ENCODE data around the gene VEGFB. TPM values are rescaled to one million over a fixed set of nuclear protein-coding genes. Genes with fewer than 3 reads are reported as not detected.
A peak's percentile ranks its signal among the peaks of the same experiment; 100 is the strongest.

Gene VEGFB
- total and polyA plus RNA-seq, 2 of the 8 experiments (the other 6 are each of a cell fraction or from before 2014, with no cell fraction given): 9.3 to 49.6 TPM

- TF ChIP-seq TCF12 (IDR thresholded peaks at IDR 0.05; ENCODE audit: low read depth, low read length): peak; percentile 69; the same call in 1 of the 2 replicates
- 0 out of 4 replicates have a peak, but pooled peaks of 1 of the 2 experiments have one; percentile 49 for TF ChIP-seq HDAC2 (IDR thresholded peaks at IDR 0.05; ENCODE audit: borderline replicate concordance in 1 of 2, low read depth in 2 of 2, low read length in 2 of 2)
- no peak for TF ChIP-seq MAFK (IDR thresholded peaks at IDR 0.05; ENCODE audit: low read depth, low read length)
- no peak for TF ChIP-seq RXRA (IDR thresholded peaks at IDR 0.05; ENCODE audit: insufficient read depth, low read depth, low read length)
- 0 out of 2 replicates have a peak, but pooled peaks have one; percentile 28 for TF ChIP-seq CREB1 (IDR thresholded peaks at IDR 0.05)
- TF ChIP-seq MAX (IDR thresholded peaks at IDR 0.05): no peak
- no peak for TF ChIP-seq CEBPB (IDR thresholded peaks at IDR 0.05; ENCODE audit: low read depth, low read length)
- TF ChIP-seq POLR2AphosphoS5 (IDR thresholded peaks at IDR 0.05; ENCODE audit: low read depth, low read length): no peak
- peak; percentile 52 for TF ChIP-seq NANOG (IDR thresholded peaks at IDR 0.05; ENCODE audit: insufficient read depth, low read depth, low read length, poor library complexity, severe bottlenecking)
- no peak for TF ChIP-seq USF2 (IDR thresholded peaks at IDR 0.05; ENCODE audit: low read length)
- no peak for TF ChIP-seq SP2 (IDR thresholded peaks at IDR 0.05; ENCODE audit: low read length)
- TF ChIP-seq POLR2A (IDR thresholded peaks at IDR 0.05; ENCODE audit: control extremely low read depth in 1 of 2, low read depth in 2 of 2, low read length in 2 of 2): peak in 1 of 2 experiments; percentile 40; a peak in 2 of 3 replicates
- TF ChIP-seq BCL11A (IDR thresholded peaks at IDR 0.05; ENCODE audit: low read depth in 2 of 2, low read length in 2 of 2): no peak
- no peak for TF ChIP-seq RFX5 (IDR thresholded peaks at IDR 0.05; ENCODE audit: borderline replicate concordance, low read depth, low read length)
- no peak for TF ChIP-seq TEAD4 (IDR thresholded peaks at IDR 0.05; ENCODE audit: low read depth, low read length)
- TF ChIP-seq SUZ12 (IDR thresholded peaks at IDR 0.05; ENCODE audit: low read length): no peak
- TF ChIP-seq CBX5 (IDR thresholded peaks at IDR 0.05; ENCODE audit: low read depth, low read length): no peak
- no peak for TF ChIP-seq SIX5 (IDR thresholded peaks at IDR 0.05; ENCODE audit: low read depth, low read length)
- TF ChIP-seq, protein P1, sequence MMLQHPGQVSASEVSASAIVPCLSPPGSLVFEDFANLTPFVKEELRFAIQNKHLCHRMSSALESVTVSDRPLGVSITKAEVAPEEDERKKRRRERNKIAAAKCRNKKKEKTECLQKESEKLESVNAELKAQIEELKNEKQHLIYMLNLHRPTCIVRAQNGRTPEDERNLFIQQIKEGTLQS (IDR thresholded peaks at IDR 0.05; ENCODE audit: insufficient read depth, low read depth, low read length): no peak
- TF ChIP-seq SRF (IDR thresholded peaks at IDR 0.05; ENCODE audit: low read depth, low read length): no peak
- peak; percentile 28; the same call in 1 of the 2 replicates for TF ChIP-seq TAF1 (IDR thresholded peaks at IDR 0.05; ENCODE audit: low read depth, low read length)
- no peak for TF ChIP-seq NRF1 (IDR thresholded peaks at IDR 0.05; ENCODE audit: low read depth, low read length)
- no peak for TF ChIP-seq EZH2 (IDR thresholded peaks at IDR 0.05; ENCODE audit: low read depth, low read length, severe bottlenecking)
Observed at GRCh38 chr11:64249563-64250414, 15.4 kb downstream of the VEGFB start (continued).

Data from H1 (cell line).